Subcutaneous adipose tissue (tissue), 4 donors: ENCODE results near the gene DHX57. TPM values are rescaled to one million over a fixed set of nuclear protein-coding genes. Genes with fewer than 3 reads are reported as not detected.

ENCODE experiments used
- total RNA-seq, 4 donors: library from RNA; depleted of rRNA; stranded (reverse); fragments of >200 nt; gene quantifications; one replicate each; pipeline ENCODE4 v1.1.0, GENCODE V29; 2016
- TF ChIP-seq, protein P1 (sequence below): fragments of 450-650 bp; IDR thresholded peaks from one replicate; pipeline ENCODE4 v1.5.1; 2016; ENCODE audit warnings: low read depth, mild to moderate bottlenecking, control low read depth, antibody characterized with exemption, moderate library complexity

The DHX57 gene
- total RNA-seq, 4 donors from 2014 or later: 12.6 to 19.1 (median 14.6) TPM

DNA sequence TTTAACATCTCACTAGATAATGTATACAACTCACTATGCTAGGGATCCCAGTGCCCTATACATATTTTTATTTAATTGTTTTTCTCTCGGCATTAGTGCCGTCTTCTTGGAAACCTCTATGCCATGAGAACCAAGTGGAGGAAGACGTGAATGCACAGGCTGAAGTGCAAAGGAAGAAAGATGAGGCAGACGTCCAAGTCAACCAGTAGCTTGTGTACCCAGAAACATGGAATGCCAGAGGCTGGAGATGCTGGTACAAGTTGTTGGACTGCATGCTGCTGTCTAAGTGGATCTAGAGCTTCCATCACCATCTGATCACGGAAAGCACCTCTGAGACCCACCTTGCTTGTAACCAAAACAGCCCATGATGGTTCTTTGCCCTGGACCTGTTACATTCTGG is 110.2 kb downstream of the DHX57 start:
- TF ChIP-seq, protein P1, sequence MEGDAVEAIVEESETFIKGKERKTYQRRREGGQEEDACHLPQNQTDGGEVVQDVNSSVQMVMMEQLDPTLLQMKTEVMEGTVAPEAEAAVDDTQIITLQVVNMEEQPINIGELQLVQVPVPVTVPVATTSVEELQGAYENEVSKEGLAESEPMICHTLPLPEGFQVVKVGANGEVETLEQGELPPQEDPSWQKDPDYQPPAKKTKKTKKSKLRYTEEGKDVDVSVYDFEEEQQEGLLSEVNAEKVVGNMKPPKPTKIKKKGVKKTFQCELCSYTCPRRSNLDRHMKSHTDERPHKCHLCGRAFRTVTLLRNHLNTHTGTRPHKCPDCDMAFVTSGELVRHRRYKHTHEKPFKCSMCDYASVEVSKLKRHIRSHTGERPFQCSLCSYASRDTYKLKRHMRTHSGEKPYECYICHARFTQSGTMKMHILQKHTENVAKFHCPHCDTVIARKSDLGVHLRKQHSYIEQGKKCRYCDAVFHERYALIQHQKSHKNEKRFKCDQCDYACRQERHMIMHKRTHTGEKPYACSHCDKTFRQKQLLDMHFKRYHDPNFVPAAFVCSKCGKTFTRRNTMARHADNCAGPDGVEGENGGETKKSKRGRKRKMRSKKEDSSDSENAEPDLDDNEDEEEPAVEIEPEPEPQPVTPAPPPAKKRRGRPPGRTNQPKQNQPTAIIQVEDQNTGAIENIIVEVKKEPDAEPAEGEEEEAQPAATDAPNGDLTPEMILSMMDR: no peak

DNA sequence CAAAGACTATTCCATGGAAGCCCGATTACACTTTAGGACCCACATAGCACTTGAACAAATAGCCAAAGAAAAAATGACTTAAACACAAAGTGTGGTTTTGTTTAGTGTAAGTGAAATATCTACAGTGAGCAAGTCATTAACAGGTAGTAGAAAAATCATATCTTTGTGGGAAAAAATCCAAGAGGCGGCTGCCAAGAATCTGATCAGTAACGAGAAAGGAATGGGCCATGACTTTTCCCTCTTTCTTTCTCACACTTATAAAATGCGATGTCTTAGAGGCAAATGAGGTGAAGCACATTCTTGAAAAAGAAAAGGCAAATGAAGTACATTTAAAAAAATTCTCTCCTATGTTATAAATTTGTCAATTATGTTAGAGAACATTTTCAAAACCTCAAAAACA is 110.6 kb downstream of the DHX57 start:
- TF ChIP-seq, protein P1: no peak

DNA sequence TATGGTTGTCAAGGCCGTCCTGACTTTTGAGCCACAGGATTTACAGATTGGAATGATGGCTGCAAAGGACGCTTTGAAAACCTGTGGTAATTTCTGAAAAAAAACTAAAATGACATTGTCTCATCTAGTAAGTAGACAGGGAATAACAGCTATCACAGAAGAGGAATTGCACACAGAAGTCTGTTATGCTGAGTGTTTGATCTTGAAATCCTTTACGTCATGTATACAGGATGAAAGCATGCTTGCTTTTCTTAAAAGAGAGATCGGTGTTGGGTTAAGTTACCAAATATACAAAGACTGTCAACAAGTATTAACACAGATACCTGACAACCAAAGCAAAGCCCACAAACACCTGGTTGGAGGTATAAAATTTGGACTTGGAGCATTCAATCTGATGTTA is 112.0 kb downstream of the DHX57 start:
- TF ChIP-seq, protein P1: no peak

DNA sequence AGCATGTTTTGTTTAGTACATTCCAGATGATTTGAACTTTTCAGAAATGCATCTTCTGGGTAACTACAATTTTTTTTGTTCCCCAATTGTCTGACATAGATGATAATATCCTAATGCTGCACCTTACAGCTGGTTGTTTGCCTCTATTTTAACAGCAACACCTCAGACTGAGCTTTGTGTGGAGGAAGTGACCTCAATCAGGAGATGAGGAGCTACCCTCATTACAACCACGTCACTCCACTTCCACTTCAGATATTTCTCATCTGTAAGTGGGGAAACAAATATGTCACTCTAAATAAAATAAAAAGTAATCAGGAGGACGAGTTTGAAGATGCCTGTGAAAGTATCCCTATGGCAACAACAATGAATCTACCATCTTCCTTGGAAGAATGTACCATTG is 112.5 kb downstream of the DHX57 start:
- TF ChIP-seq, protein P1: no peak

DNA sequence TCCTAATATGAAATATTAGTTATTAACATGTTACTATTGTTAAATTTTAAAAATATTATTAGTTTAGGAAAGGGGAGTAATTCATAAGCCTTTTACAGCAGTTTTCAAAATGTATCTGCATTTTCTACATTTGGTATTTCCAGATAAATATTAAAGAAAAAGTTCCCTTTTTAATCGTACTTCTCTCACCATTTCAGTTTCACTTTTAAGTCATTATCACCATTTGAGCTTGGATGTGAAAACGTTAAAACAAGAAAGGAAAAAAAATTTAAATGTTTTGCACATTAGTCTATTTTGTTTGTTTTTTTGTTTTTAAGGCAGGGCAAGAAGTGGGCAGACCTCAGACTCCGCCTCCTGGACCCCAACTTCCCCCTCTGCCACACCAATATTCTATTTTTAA is 121.2 kb downstream of the DHX57 start:
- TF ChIP-seq, protein P1: no peak

DNA sequence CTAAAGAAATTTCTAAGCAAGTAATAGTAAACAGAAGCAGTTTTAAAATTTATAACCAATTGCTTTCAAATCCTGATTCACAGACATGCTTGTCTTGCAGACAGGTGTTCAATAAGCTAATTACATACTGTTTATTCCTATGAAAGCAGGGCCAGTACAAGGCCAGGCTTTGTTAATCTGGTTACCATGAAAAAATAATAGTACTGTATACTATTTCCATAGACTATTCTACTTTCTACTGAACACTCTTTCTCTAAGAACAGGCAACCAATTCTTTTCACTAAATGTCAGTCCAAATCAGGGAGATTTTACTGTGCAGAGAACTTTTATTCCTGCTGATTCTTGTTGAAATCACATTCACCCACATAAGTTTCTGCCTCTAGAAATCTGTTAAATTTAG is 121.7 kb downstream of the DHX57 start:
- TF ChIP-seq, protein P1: no peak

DNA sequence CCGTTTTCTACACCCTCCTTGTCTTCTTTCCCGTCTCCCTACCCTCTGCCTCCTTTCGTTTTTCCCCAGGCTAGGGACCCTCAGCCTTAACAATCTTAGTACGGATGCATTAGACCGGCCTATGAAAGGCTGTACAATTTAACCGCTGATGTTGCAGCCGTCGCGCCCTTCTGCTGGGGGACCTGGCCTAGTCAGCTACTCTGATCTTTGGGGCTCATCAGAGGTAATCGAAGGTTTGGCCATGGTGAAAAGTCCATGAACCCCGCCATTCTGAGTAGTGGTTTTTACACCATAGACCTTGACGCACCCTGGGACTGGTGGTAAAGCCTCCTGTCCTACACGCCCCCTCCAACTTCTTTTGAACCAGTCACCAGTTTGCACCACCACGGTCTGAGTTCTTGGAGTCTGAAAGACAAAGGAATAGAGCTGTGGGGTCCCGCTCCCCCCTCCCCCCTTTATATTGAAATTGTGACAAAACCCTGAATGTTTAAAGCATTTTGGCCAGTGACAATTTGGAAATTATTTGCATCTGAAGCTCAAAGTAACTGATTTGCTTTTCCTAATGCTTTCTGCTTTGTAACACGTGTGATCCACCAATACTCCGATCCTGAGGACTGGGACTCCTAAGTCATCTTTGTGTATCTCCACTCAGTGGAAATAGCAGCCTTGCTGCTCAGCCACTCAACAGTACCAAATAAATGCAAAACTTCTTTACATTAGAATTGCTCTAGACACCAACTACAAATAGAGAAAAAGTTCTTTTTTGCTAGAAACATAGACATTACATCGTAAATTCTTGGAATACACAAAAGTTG is 123.9 kb downstream of the DHX57 start:
- TF ChIP-seq, protein P1: no peak
